NT2/D1 (cell line): ENCODE measurements around the gene RCOR1.

ENCODE experiments used
- YY1 ChIP-seq: IDR thresholded peaks from 2 replicates; pipeline ENCODE4 v1.6.1; 2011; ENCODE audit not compliant: insufficient read length, insufficient read depth
- ZNF274 ChIP-seq: IDR thresholded peaks from 2 replicates; pipeline ENCODE4 v1.6.1; 2011; ENCODE audit warnings: mild to moderate bottlenecking, low read depth, low read length

- TF ChIP-seq YY1 (no peak), ZNF274 (no peak)
Observed at GRCh38 chr14:102661614-102662013, 69.2 kb downstream of the RCOR1 start.
